HepG2 (cell line): ENCODE results near the gene AGPAT3. TPM values are rescaled to one million over a fixed set of nuclear protein-coding genes. Genes with fewer than 3 reads are reported as not detected.

ENCODE experiments used
- ATAC-seq: fragments of 200-7000 bp; cut with Tn5 transposase; 3 replicates; pipeline ENCODE4 v1.9.1; 2020; ENCODE audit warnings: mild to moderate bottlenecking, moderate library complexity
- BruUV-seq: library from RNA; stranded (reverse); fragments of 400-500 nt; replicated peaks from 2 replicates; lab custom pipeline; 2021; lab: Mats Ljungman, UMichigan
- CTCF ChIA-PET: fragments of 300-600 bp; formaldehyde crosslinking; extraction: SDS; loops from one replicate; lab custom pipeline; 2021; ENCODE audit warnings: low total read pairs, inconsistent platforms, low intra/inter-chr PET ratio; lab: Yijun Ruan, JAX
- POLR2A ChIA-PET: fragments of 350-600 bp; sonication (Branson Sonifier 250); formaldehyde crosslinking; loops from one replicate; lab custom pipeline; 2020; ENCODE audit warnings: antibody characterized with exemption, inconsistent platforms; lab: Yijun Ruan, JAX
- DNase-seq: peaks from one replicate; pipeline ENCODE4 v3.0.0-alpha.2; 2015; ENCODE audit warnings: low spot score
- FAIRE-seq: peaks from 3 replicates; lab custom pipeline; 2011; peaks lifted over from hg19 to GRCh38; lab: Jason Lieb, UNC
- H2AFZ ChIP-seq: one replicate; pipeline ENCODE4 v1.6.1; 2011; ENCODE audit warnings: low read length, inconsistent platforms
- H3K27ac ChIP-seq: fragments of 300-600 bp; 3 replicates; pipeline ENCODE4 v1.8.0; 2011; ENCODE audit warnings: mixed run types, mild to moderate bottlenecking, mixed read lengths, low read length, inconsistent platforms; ENCODE audit not compliant: insufficient read depth; ENCODE audit errors: extremely low read length
- H3K27me3 ChIP-seq, 2 experiments: fragments of 200-600 bp in 1 of 2; 2 replicates in 1 of 2; 3 replicates in 1 of 2; pipeline versions ENCODE4 v1.6.0 to v1.8.0; 2011; ENCODE audit warnings: low read length in 2 of 2, mild to moderate bottlenecking in 2 of 2, moderate library complexity in 2 of 2, inconsistent platforms in 1 of 2; ENCODE audit not compliant: insufficient read depth in 2 of 2, control insufficient read depth in 1 of 2
- H3K36me3 ChIP-seq, 2 experiments: fragments of 200-600 bp in 1 of 2; replicated peaks in 1 of 2; 2 replicates in 1 of 2; 3 replicates in 1 of 2; pipeline versions ENCODE4 v1.5.1 to v1.8.0; 2011; ENCODE audit warnings: low read length in 2 of 2, inconsistent platforms in 1 of 2; ENCODE audit not compliant: insufficient read depth in 2 of 2, control insufficient read depth in 1 of 2
- H3K4me1 ChIP-seq: 2 replicates; pipeline ENCODE4 v1.5.1; 2012; ENCODE audit warnings: low read length, inconsistent platforms; ENCODE audit not compliant: insufficient read depth
- H3K4me2 ChIP-seq: 2 replicates; pipeline ENCODE4 v1.6.0; 2011; ENCODE audit warnings: low read depth, low read length, inconsistent platforms
- H3K4me3 ChIP-seq, 3 experiments: fragments of 200-600 bp in 1 of 3; sonication (generic), shearing (Covaris generic) in 1 of 3; replicated peaks in 1 of 3; 2 replicates each; pipeline ENCODE4 v1.5.1; 2011 to 2016; ENCODE audit warnings: low read length in 3 of 3, inconsistent platforms in 2 of 3, low read depth in 2 of 3, mild to moderate bottlenecking in 2 of 3, control low read depth in 1 of 3, mixed read lengths in 1 of 3; ENCODE audit not compliant: insufficient read depth in 1 of 3
- H3K79me2 ChIP-seq: one replicate; pipeline ENCODE4 v1.6.1; 2011; ENCODE audit warnings: low read length, inconsistent platforms; ENCODE audit not compliant: insufficient read depth
- H3K9ac ChIP-seq: 2 replicates; pipeline ENCODE4 v1.6.0; 2011; ENCODE audit warnings: mild to moderate bottlenecking, low read depth, low read length, inconsistent platforms; ENCODE audit not compliant: insufficient read depth
- H3K9me3 ChIP-seq: 2 replicates; pipeline ENCODE4 v1.5.1; 2012; ENCODE audit warnings: mild to moderate bottlenecking, low read length
- H4K20me1 ChIP-seq: 2 replicates; pipeline ENCODE4 v1.6.0; 2011; ENCODE audit warnings: inconsistent platforms, mild to moderate bottlenecking, low read length, moderate library complexity; ENCODE audit not compliant: insufficient read depth
- CBX5 ChIP-seq: sonication (generic); formaldehyde crosslinking; IDR thresholded peaks from 2 replicates; pipeline ENCODE4 v1.4.0; 2020; ENCODE audit warnings: missing genetic modification reagents, borderline replicate concordance
- SMARCE1 ChIP-seq: fragments of 450-650 bp; IDR thresholded peaks from 2 replicates; pipeline ENCODE4 v1.6.1; 2017; ENCODE audit warnings: borderline replicate concordance
- ZNF431 ChIP-seq: sonication (generic); formaldehyde crosslinking; IDR thresholded peaks from 2 replicates; pipeline ENCODE4 v1.9.0; 2022; ENCODE audit warnings: missing genetic modification reagents, low read depth, mild to moderate bottlenecking, borderline replicate concordance
- WGBS: methylation state at CpG from one replicate; pipeline ENCODE4 v1.1.6; 2017; ENCODE audit warnings: low lambda C conversion rate; 5-methylcytosine and 5-hydroxymethylcytosine counted together
- in situ Hi-C: cut with HindIII; loops from 2 replicates; pipeline ENCODE4 v1.10.0; 2017; ENCODE audit warnings: low pct_unique_long_range_greater_than_20kb; ENCODE audit not compliant: extremely low pct_ligation_motif_present
- intact Hi-C: fragments of 100-400 bp; cut with micrococcal nuclease; formaldehyde crosslinking; loops from one replicate; pipeline ENCODE4 v1.10.0; 2022; ENCODE audit not compliant: unreplicated experiment
- polyA plus RNA-seq, 8 experiments: library from polyadenylated mRNA; depleted of rRNA in 3 of 8; stranded (reverse) in 7 of 8; unstranded in 1 of 8; fragments of >200 nt; fragmentation: Illumina TruSeq in 4 of 8; extraction: Trizol in 4 of 8; gene quantifications; 2 replicates each; pipeline versions ENCODE4 v1.2.1 to v1.2.3, GENCODE V29; 2011 to 2016; ENCODE audit warnings: low read depth in 4 of 8, missing spikeins in 1 of 8, mixed read lengths in 1 of 8; ENCODE audit not compliant: insufficient read depth in 1 of 8
- total RNA-seq, 5 experiments: library from RNA; depleted of rRNA; stranded (reverse); fragments of >200 nt; fragmentation: Illumina TruSeq; extraction: Trizol; gene quantifications; 2 replicates each; pipeline ENCODE4 v1.2.3, GENCODE V29; 2016; ENCODE audit warnings: low read depth in 1 of 5
- TF ChIP-seq, protein P1 (sequence below): sonication (generic); formaldehyde crosslinking; IDR thresholded peaks from 2 replicates; pipeline ENCODE4 v1.5.1; 2020; ENCODE audit warnings: mild to moderate bottlenecking, missing genetic modification reagents, moderate library complexity
- TF ChIP-seq, protein P2 (sequence below): IDR thresholded peaks from 2 replicates; pipeline ENCODE4 v1.6.1; 2018; ENCODE audit warnings: missing genetic modification reagents, mild to moderate bottlenecking, missing compliant biosample characterization
- TF ChIP-seq, protein P3 (sequence below): sonication (generic); formaldehyde crosslinking; IDR thresholded peaks from 2 replicates; pipeline ENCODE4 v1.5.0; 2020; ENCODE audit warnings: mild to moderate bottlenecking, missing genetic modification reagents, moderate library complexity
- TF ChIP-seq, protein P4 (sequence below): IDR thresholded peaks from 2 replicates; pipeline ENCODE4 v1.6.1; 2016; ENCODE audit warnings: missing compliant biosample characterization, missing genetic modification reagents, borderline replicate concordance
- TF ChIP-seq, protein P5 (sequence below): sonication (generic); formaldehyde crosslinking; conservative IDR thresholded peaks from 2 replicates; pipeline ENCODE4 v1.4.0; 2020; ENCODE audit warnings: missing genetic modification reagents

AGPAT3 gene
- total and polyA plus RNA-seq, 2 of the 13 experiments (the other 11 are each of a cell fraction or from before 2014, with no cell fraction given) = 32.2 to 54.4 TPM

DNA sequence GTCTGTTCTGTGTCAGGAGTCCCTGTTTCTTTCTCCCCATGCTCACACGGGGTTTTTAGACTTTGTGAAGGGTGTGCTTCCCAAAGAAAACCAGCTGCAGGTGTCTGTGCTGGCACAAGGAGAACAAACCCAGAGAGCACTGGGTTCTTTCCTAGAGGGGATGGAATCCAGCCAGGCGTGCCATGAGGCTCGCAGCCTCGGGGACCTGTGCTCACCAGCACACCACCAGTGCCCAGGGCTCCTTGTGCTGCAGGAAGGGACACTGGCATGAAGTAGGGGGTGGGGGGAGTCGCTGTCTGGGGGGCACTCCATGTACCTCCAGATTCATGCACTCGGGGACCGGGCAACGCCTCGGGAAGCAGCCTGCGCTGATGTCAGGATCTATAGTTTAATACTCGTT is 57.9 kb downstream of the AGPAT3 start:
- DNase-seq = no peak
- H3K27ac ChIP-seq = no peak overlapping the region

More for the DNA sequence above, 57.9 kb downstream of the AGPAT3 start:
- no peak overlapping the region for H3K9ac ChIP-seq
- H3K4me1 ChIP-seq = peaks cover 61% of the 10 kb centered on the region
- FAIRE-seq (no peak), ATAC-seq (no peak)
- no peak overlapping the region for H2AFZ ChIP-seq
- WGBS = 90% methylated on average over 4 of the region's 11 CpGs
- no peaks in the 10 kb centered on the region for H3K9me3 ChIP-seq
- ChIA-PET CTCF (no interaction called here), POLR2A (no interaction called here)
- H4K20me1 ChIP-seq = peaks cover 15% of the 10 kb centered on the region; the same call in 1 of the 2 replicates
- peaks cover 30% of the 10 kb centered on the region for H3K79me2 ChIP-seq
- no peak overlapping the region for H3K4me2 ChIP-seq
- BruUV-seq = no TSS peak
- TF ChIP-seq, protein P1, sequence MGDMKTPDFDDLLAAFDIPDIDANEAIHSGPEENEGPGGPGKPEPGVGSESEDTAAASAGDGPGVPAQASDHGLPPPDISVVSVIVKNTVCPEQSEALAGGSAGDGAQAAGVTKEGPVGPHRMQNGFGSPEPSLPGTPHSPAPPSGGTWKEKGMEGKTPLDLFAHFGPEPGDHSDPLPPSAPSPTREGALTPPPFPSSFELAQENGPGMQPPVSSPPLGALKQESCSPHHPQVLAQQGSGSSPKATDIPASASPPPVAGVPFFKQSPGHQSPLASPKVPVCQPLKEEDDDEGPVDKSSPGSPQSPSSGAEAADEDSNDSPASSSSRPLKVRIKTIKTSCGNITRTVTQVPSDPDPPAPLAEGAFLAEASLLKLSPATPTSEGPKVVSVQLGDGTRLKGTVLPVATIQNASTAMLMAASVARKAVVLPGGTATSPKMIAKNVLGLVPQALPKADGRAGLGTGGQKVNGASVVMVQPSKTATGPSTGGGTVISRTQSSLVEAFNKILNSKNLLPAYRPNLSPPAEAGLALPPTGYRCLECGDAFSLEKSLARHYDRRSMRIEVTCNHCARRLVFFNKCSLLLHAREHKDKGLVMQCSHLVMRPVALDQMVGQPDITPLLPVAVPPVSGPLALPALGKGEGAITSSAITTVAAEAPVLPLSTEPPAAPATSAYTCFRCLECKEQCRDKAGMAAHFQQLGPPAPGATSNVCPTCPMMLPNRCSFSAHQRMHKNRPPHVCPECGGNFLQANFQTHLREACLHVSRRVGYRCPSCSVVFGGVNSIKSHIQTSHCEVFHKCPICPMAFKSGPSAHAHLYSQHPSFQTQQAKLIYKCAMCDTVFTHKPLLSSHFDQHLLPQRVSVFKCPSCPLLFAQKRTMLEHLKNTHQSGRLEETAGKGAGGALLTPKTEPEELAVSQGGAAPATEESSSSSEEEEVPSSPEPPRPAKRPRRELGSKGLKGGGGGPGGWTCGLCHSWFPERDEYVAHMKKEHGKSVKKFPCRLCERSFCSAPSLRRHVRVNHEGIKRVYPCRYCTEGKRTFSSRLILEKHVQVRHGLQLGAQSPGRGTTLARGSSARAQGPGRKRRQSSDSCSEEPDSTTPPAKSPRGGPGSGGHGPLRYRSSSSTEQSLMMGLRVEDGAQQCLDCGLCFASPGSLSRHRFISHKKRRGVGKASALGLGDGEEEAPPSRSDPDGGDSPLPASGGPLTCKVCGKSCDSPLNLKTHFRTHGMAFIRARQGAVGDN = no peak
- TF ChIP-seq, protein P2, sequence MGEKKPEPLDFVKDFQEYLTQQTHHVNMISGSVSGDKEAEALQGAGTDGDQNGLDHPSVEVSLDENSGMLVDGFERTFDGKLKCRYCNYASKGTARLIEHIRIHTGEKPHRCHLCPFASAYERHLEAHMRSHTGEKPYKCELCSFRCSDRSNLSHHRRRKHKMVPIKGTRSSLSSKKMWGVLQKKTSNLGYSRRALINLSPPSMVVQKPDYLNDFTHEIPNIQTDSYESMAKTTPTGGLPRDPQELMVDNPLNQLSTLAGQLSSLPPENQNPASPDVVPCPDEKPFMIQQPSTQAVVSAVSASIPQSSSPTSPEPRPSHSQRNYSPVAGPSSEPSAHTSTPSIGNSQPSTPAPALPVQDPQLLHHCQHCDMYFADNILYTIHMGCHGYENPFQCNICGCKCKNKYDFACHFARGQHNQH (CRISPR knock-in tag) = no peak
- TF ChIP-seq, protein P3, sequence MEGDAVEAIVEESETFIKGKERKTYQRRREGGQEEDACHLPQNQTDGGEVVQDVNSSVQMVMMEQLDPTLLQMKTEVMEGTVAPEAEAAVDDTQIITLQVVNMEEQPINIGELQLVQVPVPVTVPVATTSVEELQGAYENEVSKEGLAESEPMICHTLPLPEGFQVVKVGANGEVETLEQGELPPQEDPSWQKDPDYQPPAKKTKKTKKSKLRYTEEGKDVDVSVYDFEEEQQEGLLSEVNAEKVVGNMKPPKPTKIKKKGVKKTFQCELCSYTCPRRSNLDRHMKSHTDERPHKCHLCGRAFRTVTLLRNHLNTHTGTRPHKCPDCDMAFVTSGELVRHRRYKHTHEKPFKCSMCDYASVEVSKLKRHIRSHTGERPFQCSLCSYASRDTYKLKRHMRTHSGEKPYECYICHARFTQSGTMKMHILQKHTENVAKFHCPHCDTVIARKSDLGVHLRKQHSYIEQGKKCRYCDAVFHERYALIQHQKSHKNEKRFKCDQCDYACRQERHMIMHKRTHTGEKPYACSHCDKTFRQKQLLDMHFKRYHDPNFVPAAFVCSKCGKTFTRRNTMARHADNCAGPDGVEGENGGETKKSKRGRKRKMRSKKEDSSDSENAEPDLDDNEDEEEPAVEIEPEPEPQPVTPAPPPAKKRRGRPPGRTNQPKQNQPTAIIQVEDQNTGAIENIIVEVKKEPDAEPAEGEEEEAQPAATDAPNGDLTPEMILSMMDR (CRISPR knock-in tag) = no peak
- TF ChIP-seq ZNF431 (CRISPR knock-in tag) (no peak), CBX5 (no peak), SMARCE1 (no peak)
- TF ChIP-seq, protein P4, sequence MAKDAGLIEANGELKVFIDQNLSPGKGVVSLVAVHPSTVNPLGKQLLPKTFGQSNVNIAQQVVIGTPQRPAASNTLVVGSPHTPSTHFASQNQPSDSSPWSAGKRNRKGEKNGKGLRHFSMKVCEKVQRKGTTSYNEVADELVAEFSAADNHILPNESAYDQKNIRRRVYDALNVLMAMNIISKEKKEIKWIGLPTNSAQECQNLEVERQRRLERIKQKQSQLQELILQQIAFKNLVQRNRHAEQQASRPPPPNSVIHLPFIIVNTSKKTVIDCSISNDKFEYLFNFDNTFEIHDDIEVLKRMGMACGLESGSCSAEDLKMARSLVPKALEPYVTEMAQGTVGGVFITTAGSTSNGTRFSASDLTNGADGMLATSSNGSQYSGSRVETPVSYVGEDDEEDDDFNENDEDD (CRISPR knock-in tag) = no peak
- TF ChIP-seq, protein P5, sequence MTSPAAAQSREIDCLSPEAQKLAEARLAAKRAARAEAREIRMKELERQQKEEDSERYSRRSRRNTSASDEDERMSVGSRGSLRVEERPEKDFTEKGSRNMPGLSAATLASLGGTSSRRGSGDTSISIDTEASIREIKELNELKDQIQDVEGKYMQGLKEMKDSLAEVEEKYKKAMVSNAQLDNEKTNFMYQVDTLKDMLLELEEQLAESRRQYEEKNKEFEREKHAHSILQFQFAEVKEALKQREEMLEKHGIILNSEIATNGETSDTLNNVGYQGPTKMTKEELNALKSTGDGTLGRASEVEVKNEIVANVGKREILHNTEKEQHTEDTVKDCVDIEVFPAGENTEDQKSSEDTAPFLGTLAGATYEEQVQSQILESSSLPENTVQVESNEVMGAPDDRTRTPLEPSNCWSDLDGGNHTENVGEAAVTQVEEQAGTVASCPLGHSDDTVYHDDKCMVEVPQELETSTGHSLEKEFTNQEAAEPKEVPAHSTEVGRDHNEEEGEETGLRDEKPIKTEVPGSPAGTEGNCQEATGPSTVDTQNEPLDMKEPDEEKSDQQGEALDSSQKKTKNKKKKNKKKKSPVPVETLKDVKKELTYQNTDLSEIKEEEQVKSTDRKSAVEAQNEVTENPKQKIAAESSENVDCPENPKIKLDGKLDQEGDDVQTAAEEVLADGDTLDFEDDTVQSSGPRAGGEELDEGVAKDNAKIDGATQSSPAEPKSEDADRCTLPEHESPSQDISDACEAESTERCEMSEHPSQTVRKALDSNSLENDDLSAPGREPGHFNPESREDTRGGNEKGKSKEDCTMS (CRISPR knock-in tag) = no peak
- no peak overlapping the region for H3K4me3 ChIP-seq
- in situ Hi-C loops (no loop called here), intact Hi-C loops (no loop called here)
- peaks cover 2 to 11% of the 10 kb centered on the region in 2 experiments; a peak in 3 of 5 replicates for H3K36me3 ChIP-seq
- no peaks in the 10 kb centered on the region for H3K27me3 ChIP-seq
